Hepatocyte (in vitro differentiated cells): ENCODE data around the gene WASF3.

Experiments
- CTCF ChIP-seq: fragments of 200-600 bp; sonication (generic); IDR thresholded peaks from 2 replicates; pipeline ENCODE4 v1.5.1; 2016; ENCODE audit warnings: antibody characterized with exemption, mild to moderate bottlenecking; ENCODE audit not compliant: poor library complexity
- EZH2 ChIP-seq: fragments of 200-600 bp; sonication (generic); IDR thresholded peaks from 2 replicates; pipeline ENCODE4 v1.6.1; 2016; ENCODE audit warnings: antibody characterized with exemption, mild to moderate bottlenecking, borderline replicate concordance

- TF ChIP-seq CTCF = no peak
- no peak for TF ChIP-seq EZH2
Observed at GRCh38 chr13:26560456-26560855, 3.0 kb downstream of the WASF3 start.
